ENCODE results near the gene SOS1. TPM values are rescaled to one million over a fixed set of nuclear protein-coding genes. Genes with fewer than 3 reads are reported as not detected.

Gene SOS1
- total and polyA plus RNA-seq, 2 donors (not counting 3 experiments of a cell fraction or from before 2014, with no cell fraction given): 22.2 to 32.5 TPM

- Histone ChIP-seq H3K9ac (replicated peaks; ENCODE audit: extremely low read depth, insufficient read depth, low read length) (no peak overlapping the region), H2AFZ (ENCODE audit: low read depth, low read length) (no peak overlapping the region), H3K27ac (ENCODE audit: insufficient read depth, low read depth, low read length) (no peak overlapping the region), H3K9me1 (replicated peaks; ENCODE audit: control insufficient read depth, extremely low read depth, insufficient read depth, low read length) (no peaks in the 10 kb centered on the region), H3K4me2 (ENCODE audit: insufficient read depth, low read length) (no peak overlapping the region), H4K20me1 (replicated peaks; ENCODE audit: control insufficient read depth, extremely low read depth, insufficient read depth, low read length) (no peaks in the 10 kb centered on the region), H3K9me3 (replicated peaks; ENCODE audit: control insufficient read depth, insufficient read depth, low read length) (no peaks in the 10 kb centered on the region), H3K79me2 (ENCODE audit: control insufficient read depth, insufficient read depth, low read length) (no peaks in the 10 kb centered on the region), H3K36me3 (ENCODE audit: control insufficient read depth in 2 of 2, extremely low read depth in 1 of 2, insufficient read depth in 2 of 2, low read length in 2 of 2) (no peaks in the 10 kb centered on the region), H3K4me1 (ENCODE audit: control insufficient read depth, extremely low read depth, insufficient read depth, low read length) (no peaks in the 10 kb centered on the region), H3K27me3 (ENCODE audit: control insufficient read depth in 2 of 2, insufficient read depth in 2 of 2, low read length in 2 of 2) (peaks cover 0 to 3% of the 10 kb centered on the region in 2 experiments), H3K4me3 (replicated peaks in 1 of 3; ENCODE audit: insufficient read depth in 1 of 3, low read depth in 1 of 3, low read length in 3 of 3) (no peak overlapping the region)
- no TSS peak for BruUV-seq (replicated peaks)
- ChIA-PET POLR2A (no interaction called here), CTCF (interaction anchor here (1.3 to 1.5 kb wide), 3 partner anchors 13 to 22 kb away, joined by 3 to 5 read pairs (median 4); partner anchors contain the start of gene SOS1)
- dilution Hi-C loops (cut with MboI; ENCODE audit: extremely low pct_ligation_motif_present, low sequenced_read_pairs) (no loop called here), intact Hi-C loops (cut with micrococcal nuclease) (no loop called here)
- TF ChIP-seq MYC (IDR thresholded peaks at IDR 0.05; ENCODE audit: low read depth, low read length) (no peak), MAX (IDR thresholded peaks at IDR 0.05; ENCODE audit: insufficient read depth, insufficient read length) (no peak), JUN (IDR thresholded peaks at IDR 0.05; ENCODE audit: borderline replicate concordance, insufficient read depth, insufficient read length, low read depth) (no peak), GATA2 (IDR thresholded peaks at IDR 0.05; ENCODE audit: insufficient read depth, insufficient read length, low read depth, low read length) (no peak), CTCF (IDR thresholded peaks at IDR 0.05; ENCODE audit: extremely low read depth in 1 of 2, insufficient read depth in 1 of 2, low read depth in 1 of 2, low read length in 2 of 2) (no peak), EZH2 (IDR thresholded peaks at IDR 0.05; ENCODE audit: borderline replicate concordance, low read depth, low read length, severe bottlenecking) (no peak), FOS (IDR thresholded peaks at IDR 0.05; ENCODE audit: borderline replicate concordance, insufficient read depth, low read length) (no peak), POLR2AphosphoS5 (IDR thresholded peaks at IDR 0.05; ENCODE audit: insufficient read depth, low read depth, low read length) (no peak), POLR2A (IDR thresholded peaks at IDR 0.05; ENCODE audit: low read depth, low read length) (no peak)
- no peak for DNase-seq (ENCODE audit: low read depth, low spot score)
- no peak for FAIRE-seq
These were observed 22.2 kb upstream of the SOS1 start for GRCh38 chr2:39142904-39143605.
